HG03521 (cell line): ENCODE data around the gene TSC2.

Source experiments
- ATAC-seq: cut with Tn5 transposase; IDR thresholded peaks from one replicate; pipeline ENCODE4 v1.9.1; 2021; ENCODE audit warnings: mild to moderate bottlenecking, moderate library complexity; ENCODE audit not compliant: unreplicated experiment

The TSC2 gene

DNA sequence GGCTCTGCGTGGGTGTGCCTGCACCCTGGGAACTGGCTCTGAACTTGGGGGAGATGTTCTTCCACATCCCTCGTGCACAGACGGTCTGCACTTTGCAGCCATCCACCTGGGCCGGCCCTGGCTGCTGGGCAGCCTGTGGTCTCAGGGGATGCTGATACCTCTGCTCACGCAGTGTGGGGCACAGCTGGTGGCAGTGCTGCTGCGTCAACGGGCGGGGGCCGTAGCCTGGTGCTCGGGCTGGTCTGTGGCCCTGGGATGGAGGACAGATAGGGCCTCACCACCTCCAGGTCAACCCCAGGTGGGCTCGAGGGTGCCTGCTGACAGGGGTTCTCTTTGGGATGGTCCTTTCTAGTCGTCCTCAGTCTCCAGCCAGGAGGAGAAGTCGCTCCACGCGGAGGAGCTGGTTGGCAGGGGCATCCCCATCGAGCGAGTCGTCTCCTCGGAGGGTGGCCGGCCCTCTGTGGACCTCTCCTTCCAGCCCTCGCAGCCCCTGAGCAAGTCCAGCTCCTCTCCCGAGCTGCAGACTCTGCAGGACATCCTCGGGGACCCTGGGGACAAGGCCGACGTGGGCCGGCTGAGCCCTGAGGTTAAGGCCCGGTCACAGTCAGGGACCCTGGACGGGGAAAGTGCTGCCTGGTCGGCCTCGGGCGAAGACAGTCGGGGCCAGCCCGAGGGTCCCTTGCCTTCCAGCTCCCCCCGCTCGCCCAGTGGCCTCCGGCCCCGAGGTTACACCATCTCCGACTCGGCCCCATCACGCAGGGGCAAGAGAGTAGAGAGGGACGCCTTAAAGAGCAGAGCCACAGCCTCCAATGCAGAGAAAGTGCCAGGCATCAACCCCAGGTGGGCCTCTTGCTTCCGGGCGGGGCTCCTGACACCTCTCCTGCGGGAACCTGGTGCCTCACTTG, 36.3 kb downstream of the TSC2 start:
- ATAC-seq, result no peak

DNA sequence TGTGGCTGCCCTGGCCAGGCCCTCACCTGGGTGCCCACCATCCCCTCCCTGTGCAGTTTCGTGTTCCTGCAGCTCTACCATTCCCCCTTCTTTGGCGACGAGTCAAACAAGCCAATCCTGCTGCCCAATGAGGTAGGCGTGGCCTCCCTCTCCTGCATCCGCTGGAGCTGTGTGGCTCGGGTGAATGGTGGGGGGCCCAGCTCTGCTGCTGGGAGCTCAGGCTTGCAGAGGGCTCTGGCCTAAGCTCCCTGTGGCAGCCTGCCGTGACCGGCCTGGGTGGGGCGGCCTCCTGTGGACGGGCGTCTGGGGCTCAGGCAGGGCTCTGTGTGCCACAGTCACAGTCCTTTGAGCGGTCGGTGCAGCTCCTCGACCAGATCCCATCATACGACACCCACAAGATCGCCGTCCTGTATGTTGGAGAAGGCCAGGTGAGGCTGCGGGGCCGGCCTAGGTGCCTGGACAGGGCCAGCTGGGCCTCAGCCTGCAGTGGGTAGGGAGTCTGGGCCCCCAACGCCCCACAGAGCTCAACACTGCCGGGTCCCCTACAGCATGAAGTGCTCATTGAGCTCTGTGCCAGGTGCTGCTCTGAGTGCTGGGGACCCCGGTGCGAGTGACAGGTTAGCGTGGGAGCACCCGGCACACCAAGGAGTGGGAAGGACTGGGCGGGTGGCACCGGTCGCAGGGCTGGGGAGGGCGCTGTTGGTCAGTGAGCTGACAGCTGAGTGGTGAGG, 37.3 kb downstream of the TSC2 start:
- ATAC-seq, result no peak

DNA sequence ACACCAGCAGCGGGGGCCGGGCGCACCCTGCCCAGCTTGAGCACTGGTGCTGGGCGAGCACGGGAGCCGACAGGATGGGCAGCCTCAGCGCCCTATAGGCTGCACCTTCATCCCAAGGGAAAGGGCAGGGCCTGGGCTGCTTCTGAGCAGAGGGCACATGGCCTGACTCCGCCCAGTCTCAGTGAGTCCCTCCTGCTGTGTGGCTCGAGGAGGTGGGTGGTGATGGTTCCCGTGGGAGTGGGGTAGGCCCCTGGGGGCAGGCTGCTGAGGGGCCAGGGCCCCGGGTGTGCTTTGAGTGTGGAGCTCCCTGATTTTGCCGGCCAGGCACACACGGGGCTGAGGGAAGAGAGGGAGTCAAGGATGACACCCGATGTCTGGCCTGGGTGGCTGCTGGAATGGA, 37.9 kb downstream of the TSC2 start:
- ATAC-seq, result no peak

DNA sequence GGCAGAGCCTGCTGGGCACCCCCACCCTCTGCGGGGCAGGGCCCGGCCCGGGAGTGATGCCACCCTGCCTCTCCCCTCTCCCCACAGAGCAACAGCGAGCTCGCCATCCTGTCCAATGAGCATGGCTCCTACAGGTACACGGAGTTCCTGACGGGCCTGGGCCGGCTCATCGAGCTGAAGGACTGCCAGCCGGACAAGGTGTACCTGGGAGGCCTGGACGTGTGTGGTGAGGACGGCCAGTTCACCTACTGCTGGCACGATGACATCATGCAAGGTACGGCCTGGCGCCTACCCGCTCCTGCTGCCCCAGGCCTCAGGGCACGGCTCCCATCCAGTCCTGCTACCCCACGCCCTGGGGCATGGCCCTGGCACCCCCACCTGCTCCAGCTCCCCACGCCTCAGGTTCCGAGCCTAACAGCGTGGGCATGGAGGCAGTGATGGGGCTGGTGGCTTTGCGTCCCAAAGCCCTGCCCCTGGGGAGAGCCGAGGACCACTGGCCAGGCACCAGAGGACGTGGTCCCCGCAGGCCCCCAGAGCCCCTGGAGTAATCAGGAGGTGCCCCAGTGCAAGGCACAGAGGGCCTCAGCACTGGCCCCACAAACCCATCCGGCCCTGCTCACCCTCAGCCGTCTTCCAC, 38.4 kb downstream of the TSC2 start:
- no peak for ATAC-seq

DNA sequence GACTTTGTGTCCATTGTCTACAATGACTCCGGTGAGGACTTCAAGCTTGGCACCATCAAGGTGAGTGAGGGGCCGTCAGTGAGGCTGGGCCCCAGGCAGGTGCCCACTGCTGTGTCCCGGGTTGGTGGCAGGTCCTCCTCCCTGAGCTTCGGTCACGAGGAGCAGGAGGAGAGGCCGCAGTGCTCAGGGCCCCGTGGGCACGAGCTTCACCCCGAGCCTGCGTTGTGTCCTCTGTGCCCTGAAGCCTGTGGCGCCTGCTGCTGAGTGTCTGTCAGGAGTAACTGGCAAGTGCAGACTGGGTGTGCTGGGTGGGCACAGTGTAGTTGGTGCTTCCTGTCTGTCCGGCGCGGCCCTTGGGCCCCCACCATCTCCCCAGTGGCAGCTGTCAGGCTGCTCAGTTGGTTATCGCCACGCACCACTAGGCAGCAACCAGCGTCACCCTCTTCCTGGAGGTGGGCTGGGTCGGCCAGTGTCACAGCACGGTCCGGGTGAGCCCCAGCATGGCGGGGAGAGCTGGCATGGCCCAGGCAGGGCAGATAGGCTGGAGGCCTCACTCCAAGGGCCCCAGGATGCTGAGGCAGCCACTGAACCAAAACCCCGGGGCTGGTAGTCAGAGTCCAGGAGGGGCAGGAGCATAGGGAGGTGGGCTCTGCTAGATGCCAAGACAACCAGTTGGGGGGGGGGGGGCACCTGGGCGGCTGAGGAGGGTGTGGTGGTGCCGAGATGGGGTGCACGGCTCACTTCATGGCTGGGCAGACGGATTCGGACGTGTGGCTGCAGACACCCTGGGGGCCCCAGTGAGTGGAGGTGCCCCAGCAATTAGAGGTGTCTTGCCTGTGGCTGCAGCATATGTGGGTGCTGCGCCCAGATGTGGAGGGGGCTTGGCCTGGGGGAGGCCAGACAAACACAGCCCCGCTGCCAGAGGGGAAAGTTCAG, 39.3 kb downstream of the TSC2 start:
- no peak for ATAC-seq

DNA sequence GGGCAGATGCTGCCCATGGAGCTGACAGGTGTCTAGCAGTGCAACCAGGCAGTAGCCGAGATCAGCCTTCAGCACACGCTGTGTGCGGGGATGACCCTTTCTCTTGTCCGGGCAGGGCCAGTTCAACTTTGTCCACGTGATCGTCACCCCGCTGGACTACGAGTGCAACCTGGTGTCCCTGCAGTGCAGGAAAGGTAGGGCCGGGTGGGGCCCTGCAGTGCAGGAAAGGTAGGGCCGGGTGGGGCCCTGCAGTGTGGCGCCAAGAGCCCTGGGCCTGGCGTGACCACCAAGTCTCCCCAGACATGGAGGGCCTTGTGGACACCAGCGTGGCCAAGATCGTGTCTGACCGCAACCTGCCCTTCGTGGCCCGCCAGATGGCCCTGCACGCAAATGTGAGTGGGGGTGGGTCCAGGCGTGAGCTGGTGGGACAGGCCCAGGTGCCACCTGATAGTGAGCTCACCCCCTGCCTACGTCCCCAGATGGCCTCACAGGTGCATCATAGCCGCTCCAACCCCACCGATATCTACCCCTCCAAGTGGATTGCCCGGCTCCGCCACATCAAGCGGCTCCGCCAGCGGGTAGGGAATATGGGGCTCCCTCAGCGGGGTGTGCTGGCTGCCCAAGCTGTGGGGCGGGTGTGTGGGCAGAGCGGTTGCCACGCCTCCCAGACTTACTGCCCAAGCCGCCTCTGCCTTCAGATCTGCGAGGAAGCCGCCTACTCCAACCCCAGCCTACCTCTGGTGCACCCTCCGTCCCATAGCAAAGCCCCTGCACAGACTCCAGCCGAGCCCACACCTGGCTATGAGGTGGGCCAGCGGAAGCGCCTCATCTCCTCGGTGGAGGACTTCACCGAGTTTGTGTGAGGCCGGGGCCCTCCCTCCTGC, 40.2 kb downstream of the TSC2 start:
- ATAC-seq, result no peak

DNA sequence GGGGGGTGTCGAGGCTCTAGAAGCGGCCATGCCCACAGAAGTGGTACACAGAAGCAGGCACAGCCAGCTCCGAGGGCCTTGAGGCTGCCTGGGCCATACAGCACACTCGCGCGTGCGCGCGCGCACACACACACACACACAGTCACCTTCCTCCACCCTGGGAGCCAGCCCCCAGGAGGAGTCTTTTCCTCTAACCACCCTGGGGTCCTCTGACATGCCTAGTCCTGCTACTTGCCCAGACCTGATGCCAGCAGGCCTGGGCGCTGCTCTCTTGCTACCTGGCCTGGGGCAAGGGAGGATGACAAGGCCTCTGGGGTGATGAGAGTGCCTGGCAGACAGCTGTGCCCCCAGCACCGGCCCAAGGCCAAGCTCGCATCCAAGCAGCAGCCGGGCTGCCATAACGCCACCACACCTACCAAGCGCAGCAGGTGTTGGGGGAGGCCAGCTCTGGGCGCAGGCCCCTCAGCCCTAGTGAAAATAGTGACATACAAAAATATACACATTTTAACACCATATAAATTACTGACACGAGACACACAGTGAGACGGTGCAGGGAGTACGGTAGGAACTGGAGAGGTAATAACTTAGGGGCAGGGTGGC, 41.1 kb downstream of the TSC2 start:
- no peak for ATAC-seq

DNA sequence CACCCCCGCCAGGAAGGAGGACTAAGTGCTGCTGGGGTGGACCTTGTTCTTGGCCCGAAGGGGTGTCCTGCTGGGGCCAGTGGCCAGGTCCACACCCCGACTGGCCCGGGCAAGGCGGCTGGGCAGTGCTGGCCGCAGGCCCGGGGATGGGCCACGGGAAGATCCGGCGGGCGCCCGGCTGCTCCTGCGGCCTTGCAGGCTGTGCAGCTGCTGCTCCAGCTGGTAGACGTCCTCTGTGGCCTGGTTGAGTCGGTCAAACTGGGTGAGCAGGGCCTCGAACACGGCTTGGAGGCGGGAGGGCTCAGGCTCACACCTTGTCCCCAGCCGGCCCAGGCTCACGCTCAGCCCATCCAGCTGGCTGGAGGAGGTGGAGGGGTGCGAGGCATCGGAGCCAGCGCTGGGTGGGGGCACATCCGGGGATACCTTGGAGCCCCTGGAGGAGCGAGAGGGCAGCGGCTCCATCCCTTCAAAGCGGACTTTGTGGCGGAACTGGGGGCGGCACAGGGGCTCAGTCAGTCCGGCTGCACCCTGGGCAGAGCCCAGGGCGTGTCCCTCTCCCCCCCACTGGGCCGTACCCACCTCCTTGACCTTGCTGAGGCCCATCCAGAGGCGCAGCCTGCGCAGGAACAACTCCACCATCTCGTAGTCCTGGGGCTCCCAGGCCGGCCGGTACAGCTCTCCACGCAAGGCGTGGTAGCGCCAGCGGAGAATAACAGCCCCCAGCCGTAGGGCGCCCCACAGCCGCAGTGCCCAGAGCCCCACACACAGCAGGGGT, 42.1 kb downstream of the TSC2 start:
- no peak for ATAC-seq

DNA sequence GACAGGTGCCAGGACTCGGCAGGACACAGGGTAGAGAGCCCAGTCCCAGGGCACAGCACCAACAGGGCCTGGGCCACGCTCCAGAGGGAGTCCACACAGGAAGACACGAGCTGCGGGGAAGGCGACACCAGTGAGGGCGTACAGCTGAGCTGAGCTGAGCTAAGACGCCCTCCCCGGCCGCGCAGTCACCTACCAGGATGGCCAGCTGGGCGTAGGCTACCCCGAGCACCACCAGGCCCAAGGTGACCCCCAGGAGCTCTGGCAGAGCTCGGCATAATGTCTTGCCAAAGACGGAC, 42.6 kb downstream of the TSC2 start:
- ATAC-seq, result no peak

DNA sequence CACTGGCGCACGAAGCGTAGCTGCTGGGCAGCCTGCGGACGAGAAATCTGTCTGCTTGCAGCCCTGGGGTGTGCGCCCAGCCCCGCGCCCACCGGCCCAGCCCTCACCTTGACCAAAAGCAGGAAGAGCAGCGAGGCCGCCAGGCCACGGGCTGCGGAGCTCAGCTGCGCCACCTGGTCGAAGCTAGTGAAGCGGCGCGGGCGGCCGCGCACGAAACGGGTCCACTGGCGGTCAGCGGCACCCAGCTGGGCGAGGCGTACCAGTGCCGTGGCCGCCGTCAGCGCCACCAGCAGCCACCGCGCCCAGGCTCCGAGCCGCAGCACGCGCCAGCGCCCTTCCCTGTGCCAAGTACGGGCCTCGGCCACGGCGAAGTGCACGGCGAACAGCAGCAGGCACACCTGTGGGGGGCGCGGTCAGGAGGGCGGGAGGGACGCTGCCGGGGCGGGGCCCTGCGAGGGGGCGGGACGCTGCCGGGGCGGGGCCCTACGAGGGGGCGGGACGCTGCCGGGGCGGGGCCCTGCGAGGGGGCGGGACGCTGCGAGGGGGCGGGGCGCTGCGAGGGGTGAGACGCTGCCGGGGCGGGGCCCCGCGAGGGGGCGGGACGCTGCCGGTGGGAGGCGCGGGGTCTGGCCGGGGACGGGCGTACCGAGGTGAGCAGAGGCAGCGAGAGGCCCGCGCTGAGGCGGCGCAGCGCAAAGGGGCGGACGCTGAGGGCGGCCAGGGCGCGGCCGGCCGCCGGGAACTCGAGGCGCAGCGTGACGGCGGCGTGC, 43.2 kb downstream of the TSC2 start:
- ATAC-seq, result no peak

DNA sequence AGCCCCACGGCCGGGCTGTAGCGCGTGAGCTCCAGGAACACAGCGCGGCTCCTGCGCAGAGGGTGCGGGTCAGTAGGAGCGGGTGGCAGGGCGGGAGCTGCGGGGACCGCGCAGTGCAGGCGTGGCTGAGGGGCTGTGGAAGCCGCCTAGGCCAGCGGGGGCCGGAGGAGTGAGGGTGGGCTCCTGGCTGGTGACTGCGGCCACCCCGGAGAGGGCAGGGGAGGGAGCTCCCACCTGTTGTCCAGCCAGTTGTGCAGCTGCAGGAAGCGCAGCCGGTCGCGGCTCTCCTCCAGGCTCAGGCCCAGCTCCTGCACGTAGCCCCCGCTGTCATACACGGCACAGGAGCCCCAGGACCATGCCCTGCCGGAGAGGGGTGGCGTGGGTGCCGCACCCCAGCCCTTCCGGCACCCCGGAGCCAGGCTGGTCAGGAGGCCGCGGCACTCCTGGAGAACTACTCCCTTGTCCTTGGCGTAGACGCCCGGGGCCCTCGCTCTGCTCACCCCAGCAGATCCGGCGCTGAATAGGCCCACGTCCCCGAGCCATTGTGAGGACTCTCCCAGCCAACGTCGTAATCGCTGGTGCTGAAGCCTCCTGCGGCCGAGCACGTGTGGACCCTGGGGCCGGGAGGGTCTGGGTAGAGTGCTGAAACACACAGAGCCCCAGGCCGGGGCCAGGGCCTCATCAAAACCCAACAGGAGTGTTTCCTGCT, 43.9 kb downstream of the TSC2 start:
- no peak for ATAC-seq

DNA sequence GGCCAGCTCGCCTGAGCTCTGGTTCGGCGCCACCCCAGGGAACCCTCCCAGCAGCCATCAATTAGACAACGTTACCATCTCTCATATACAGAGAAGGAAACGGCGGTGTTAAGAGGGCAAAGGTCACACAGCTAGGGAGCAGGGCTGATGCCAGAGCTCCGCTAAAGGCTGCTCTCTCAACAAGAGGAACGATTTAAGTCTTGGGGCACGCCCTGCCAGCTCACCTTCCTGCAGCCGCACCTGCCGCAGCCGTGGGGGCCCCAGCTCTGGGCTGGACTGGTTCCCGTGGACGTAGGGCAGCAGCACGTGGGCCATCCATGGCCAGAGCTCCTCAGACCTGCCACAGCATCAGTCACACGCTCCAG, 44.5 kb downstream of the TSC2 start:
- ATAC-seq, result no peak

DNA sequence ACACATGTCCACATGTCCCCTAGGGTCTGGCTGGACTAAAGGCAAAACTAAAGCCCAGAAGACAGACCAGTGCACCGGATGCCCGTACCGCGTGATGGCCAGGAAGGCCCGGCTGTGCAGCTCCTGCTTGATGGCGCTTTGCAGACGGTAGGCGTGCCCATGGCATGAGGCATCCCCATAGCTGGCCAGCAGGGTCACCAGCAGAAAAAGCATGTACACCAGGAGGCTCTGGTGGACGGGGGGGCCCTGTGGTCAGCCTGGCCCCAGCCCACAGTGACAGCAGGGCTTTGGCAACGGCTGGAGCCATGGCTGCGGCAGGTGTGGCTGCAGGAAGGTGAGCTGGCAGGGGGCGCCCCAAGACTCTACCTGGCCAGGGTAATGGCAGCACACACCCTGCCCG, 45.1 kb downstream of the TSC2 start:
- ATAC-seq, result no peak

DNA sequence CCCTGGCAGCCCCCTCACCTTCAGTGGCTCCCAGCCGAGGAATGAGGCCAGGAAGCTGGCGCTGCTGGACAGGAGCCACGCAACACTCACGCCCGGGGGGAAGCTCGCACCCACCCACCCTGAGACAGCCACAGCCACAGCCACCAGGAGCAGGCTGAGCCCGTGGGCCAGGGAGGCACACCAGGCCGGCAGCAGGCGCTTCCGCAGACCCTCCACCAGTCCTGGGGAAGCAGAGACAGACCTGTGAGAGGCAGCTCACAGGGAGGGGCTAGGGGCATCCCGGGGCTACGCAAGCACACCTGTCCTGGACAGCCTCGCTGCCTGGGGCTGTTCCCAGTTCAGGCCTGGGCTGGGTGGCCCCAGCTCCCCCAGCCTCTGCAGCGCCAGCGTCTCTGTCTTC, 46.0 kb downstream of the TSC2 start:
- no peak for ATAC-seq

DNA sequence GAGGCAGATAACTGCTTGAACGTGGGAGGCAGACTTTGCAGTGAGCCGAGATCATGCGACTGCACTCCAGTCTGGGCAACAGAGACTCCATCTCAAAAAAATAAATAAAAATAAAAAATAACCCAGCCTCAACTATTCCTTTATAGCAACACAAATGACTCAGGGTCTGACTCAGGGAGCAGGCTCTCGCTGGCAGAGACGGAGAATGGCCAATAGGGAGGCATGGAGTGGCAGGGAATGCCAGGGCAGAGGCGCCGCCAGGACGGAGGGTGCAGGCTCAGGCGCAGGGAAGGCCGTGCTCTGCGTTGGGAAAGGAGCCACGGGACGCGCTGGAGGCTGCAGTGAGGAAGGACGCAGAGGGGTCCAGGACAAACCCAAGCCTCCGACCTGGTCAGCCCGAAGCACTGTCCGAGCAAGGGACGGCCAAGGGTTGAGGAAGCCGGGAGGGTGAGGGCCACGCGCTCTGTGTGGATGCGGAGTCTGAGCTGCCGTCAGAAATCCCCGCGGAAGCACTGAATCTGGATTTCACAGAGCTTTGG, 47.6 kb downstream of the TSC2 start:
- ATAC-seq, result no peak

DNA sequence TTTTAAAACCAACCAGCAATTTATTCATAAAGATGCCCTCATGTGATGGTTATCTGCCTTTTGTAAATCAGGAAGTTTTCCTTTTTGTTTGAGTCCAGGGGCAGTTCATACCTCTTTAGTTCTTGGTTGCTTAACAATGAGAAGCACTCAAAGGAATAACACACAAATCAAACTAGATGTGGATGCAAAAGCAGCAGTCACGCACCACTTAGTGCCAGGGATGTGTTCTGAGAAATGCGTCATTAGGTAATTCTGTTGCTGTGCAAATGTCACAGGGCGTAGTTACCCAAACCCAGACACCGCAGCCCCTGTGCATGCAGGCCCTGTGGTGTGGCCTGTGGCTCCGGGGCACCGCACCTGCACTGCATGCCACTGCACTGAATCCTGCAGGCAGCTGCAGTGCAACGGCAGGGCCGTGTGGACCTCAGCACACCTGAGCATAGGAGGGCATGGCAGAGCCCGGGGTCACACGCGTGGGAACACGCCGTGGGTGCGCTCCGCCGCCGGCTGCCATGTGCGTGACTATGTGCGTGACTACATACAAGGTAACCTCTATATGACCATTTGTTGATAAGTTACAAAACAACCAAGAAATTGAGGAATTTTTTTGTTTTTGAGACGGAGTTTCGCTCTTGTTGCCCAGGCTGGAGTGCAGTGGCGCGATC, 48.3 kb downstream of the TSC2 start:
- no peak for ATAC-seq
